ENCODE measurements around the gene FMN2.

DNA sequence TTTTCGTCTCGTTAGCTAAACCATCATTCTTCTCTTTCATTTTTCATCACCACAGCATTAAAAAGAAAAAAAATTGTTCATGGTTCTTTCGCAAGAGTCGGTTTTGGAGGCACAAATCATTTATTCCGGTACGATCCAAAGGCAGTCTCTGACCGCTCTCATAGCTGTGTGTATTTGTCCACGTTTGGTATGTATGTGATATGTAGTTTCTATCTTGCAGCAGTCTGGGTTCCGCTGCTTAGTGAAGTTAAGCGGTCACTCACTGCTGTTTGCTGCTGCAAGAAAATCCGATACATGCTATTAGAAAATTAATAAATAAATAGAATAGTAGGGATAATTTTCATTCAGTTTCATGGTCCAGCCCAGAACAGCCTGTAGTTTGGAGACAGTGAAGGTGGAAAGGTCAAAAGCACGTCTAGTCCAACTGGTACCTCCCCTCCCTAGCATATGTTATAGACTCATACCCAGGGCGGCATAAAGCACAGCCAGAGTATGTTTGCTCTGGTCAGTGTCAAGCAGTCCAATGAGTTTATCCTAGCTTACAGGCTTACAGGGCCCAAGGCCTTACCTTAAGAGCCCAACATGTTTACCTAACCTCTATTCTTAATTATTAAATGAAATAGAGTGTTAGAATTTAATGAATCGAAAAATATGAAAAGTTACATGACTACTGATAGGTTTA is 2.5 kb downstream of the FMN2 start:
- no peak for TF ChIP-seq POLR2A (IDR thresholded peaks at IDR 0.05)
- TF ChIP-seq, protein P1, sequence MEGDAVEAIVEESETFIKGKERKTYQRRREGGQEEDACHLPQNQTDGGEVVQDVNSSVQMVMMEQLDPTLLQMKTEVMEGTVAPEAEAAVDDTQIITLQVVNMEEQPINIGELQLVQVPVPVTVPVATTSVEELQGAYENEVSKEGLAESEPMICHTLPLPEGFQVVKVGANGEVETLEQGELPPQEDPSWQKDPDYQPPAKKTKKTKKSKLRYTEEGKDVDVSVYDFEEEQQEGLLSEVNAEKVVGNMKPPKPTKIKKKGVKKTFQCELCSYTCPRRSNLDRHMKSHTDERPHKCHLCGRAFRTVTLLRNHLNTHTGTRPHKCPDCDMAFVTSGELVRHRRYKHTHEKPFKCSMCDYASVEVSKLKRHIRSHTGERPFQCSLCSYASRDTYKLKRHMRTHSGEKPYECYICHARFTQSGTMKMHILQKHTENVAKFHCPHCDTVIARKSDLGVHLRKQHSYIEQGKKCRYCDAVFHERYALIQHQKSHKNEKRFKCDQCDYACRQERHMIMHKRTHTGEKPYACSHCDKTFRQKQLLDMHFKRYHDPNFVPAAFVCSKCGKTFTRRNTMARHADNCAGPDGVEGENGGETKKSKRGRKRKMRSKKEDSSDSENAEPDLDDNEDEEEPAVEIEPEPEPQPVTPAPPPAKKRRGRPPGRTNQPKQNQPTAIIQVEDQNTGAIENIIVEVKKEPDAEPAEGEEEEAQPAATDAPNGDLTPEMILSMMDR (IDR thresholded peaks at IDR 0.05) = no peak
